Nephron (organoid): ENCODE results near the gene LPP.

Experiments used
- H3K27ac Mint-ChIP-seq, 3 experiments: 2 replicates each; pipeline ENCODE4 v1.8.0; 2020; ENCODE audit warnings: mixed read lengths in 3 of 3, mild to moderate bottlenecking in 2 of 3, moderate library complexity in 1 of 3
- H3K27me3 Mint-ChIP-seq: 2 replicates; pipeline ENCODE4 v1.8.0; 2021; ENCODE audit warnings: low read depth, mild to moderate bottlenecking, moderate library complexity, mixed read lengths
- H3K36me3 Mint-ChIP-seq: 2 replicates; pipeline ENCODE4 v1.8.0; 2020; ENCODE audit warnings: low read depth, mixed read lengths
- H3K4me1 Mint-ChIP-seq: 2 replicates; pipeline ENCODE4 v1.8.0; 2020; ENCODE audit warnings: mixed read lengths
- H3K4me3 Mint-ChIP-seq, 3 experiments: 2 replicates each; pipeline ENCODE4 v1.8.0; 2020; ENCODE audit warnings: mild to moderate bottlenecking in 3 of 3, mixed read lengths in 3 of 3, moderate library complexity in 2 of 3
- H3K9me3 Mint-ChIP-seq: 2 replicates; pipeline ENCODE4 v1.8.0; 2020; ENCODE audit warnings: mixed read lengths
- TF ChIP-seq, protein P1 (sequence below), 3 experiments: fragments of 200-600 bp; sonication (generic); IDR thresholded peaks; one replicate each; pipeline ENCODE4 v1.5.0; 2021; ENCODE audit warnings: antibody characterized with exemption in 3 of 3; ENCODE audit not compliant: unreplicated experiment in 3 of 3

LPP gene

DNA sequence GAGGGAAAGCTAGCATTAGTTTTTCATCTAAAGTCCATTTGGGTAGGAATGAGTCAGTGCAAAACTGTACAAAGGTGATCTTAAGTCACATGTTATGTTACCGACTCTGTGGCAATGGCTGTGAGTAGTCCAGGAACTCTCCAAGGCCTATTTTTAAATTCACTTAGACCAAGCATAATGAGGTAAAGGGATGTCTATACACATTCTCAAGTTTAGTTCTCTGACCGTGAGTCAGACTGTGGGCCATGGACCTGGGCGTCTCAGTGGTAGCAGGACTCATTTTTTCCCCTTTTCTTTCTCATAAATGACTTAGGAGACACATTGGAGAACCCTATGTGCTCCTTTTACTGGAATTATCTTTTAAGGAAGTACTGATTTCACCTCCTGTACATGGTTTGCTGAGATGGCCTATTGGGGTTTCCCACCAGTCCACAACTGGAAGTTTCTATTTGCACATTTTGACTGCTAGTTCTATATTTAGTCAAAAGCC, 529.1 kb downstream of the LPP start:
- no peaks in the 10 kb centered on the region for H3K27me3 Mint-ChIP-seq
- H3K9me3 Mint-ChIP-seq = no peaks in the 10 kb centered on the region
- H3K4me3 Mint-ChIP-seq = no peak overlapping the region
- no peak overlapping the region for H3K27ac Mint-ChIP-seq
- TF ChIP-seq, protein P1, sequence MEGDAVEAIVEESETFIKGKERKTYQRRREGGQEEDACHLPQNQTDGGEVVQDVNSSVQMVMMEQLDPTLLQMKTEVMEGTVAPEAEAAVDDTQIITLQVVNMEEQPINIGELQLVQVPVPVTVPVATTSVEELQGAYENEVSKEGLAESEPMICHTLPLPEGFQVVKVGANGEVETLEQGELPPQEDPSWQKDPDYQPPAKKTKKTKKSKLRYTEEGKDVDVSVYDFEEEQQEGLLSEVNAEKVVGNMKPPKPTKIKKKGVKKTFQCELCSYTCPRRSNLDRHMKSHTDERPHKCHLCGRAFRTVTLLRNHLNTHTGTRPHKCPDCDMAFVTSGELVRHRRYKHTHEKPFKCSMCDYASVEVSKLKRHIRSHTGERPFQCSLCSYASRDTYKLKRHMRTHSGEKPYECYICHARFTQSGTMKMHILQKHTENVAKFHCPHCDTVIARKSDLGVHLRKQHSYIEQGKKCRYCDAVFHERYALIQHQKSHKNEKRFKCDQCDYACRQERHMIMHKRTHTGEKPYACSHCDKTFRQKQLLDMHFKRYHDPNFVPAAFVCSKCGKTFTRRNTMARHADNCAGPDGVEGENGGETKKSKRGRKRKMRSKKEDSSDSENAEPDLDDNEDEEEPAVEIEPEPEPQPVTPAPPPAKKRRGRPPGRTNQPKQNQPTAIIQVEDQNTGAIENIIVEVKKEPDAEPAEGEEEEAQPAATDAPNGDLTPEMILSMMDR (IDR thresholded peaks at IDR 0.05; ENCODE audit: unreplicated experiment in 3 of 3) = no peak
- H3K36me3 Mint-ChIP-seq = no peaks in the 10 kb centered on the region
- H3K4me1 Mint-ChIP-seq = peaks cover 16% of the 10 kb centered on the region

DNA sequence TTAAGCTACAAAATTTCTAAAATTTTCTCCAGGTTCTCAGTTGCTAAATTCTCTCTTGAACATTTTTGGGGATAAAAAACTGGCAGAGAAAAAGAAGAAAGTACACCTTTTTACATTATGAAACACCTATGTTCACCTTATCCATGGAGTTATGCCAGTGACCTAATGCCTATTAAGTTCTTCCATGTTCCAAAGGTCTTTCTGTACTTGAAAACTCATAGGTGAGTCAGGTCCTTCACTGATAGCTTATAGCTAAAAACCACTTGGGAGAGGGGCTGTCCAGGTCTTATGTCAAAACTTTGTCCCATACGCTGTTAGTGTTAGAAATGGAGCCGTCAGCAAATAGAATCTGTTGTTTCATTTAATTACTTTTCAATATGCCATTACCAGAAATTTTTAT, 530.3 kb downstream of the LPP start:
- TF ChIP-seq, protein P1 (IDR thresholded peaks at IDR 0.05; ENCODE audit: unreplicated experiment in 3 of 3) = no peak
- Mint-ChIP-seq H3K36me3 (no peaks in the 10 kb centered on the region), H3K4me3 (no peak overlapping the region), H3K27ac (no peak overlapping the region), H3K4me1 (peaks cover 10% of the 10 kb centered on the region), H3K9me3 (no peaks in the 10 kb centered on the region), H3K27me3 (no peaks in the 10 kb centered on the region)

DNA sequence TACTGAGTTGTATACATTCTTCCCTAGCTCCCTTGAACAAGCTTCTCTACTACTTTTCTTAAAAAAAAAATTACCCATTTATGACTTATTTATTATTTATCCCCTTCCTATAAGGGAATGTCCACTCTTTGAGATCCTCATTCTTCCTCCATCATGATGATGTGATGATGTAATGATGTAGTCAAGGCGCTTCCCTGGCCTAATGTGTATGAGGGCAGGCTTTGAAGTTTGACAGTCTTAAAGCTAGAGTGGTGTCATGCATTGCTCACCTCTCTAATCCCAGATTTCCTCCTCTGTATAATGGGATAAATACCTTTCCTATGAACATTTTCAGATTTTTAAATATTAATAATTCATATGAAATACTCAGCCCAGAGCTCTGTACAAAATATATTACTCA, 531.8 kb downstream of the LPP start:
- Mint-ChIP-seq H3K4me1 (no peaks in the 10 kb centered on the region), H3K27me3 (no peaks in the 10 kb centered on the region), H3K4me3 (no peak overlapping the region), H3K9me3 (no peaks in the 10 kb centered on the region), H3K36me3 (no peaks in the 10 kb centered on the region), H3K27ac (no peak overlapping the region)
- TF ChIP-seq, protein P1 (IDR thresholded peaks at IDR 0.05; ENCODE audit: unreplicated experiment in 3 of 3) = no peak

DNA sequence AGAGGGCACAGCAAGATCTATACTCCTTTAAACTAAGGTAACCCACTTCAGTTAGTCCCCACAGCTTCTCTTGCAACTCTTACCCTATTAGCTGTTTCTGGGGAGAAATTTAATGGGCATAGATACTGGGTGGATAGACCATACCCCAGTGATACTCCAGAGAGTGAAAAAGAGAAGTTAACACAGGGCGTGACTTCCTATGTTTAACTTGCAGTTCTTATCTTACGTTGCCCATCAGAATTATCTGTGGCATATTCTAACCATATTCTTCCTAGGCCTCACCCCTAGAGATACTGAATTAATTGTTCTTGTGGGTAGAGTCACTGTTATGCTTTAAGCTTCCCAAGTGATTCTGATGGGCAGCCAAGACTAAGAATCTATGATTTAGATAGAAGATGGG, 532.4 kb downstream of the LPP start:
- TF ChIP-seq, protein P1 (IDR thresholded peaks at IDR 0.05; ENCODE audit: unreplicated experiment in 3 of 3) = no peak
- H3K27me3 Mint-ChIP-seq = no peaks in the 10 kb centered on the region
- no peak overlapping the region for H3K27ac Mint-ChIP-seq
- no peak overlapping the region for H3K4me3 Mint-ChIP-seq
- H3K36me3 Mint-ChIP-seq = no peaks in the 10 kb centered on the region
- H3K9me3 Mint-ChIP-seq = no peaks in the 10 kb centered on the region
- no peaks in the 10 kb centered on the region for H3K4me1 Mint-ChIP-seq

DNA sequence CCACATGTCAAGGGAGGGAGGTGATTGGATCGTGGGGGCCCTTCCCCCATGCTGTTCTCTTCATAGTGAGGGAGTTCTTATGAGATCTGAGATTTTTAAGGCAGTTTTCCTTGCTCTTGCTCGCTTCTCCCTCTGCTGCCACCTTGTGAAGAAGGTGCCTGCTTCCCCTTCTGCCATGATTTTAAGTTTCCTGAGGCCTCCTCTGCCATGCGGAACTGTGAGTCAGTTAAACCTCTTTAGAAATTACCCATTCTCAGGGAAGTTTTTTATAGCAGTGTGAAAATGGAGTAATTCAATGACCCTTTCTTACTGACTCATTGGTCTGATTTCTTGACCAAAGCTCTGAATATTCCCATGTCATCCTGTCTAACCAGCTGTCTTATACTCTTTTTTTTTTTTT, 533.4 kb downstream of the LPP start:
- Mint-ChIP-seq H3K36me3 (no peaks in the 10 kb centered on the region), H3K9me3 (no peaks in the 10 kb centered on the region), H3K27ac (no peak overlapping the region), H3K4me3 (no peak overlapping the region), H3K27me3 (no peaks in the 10 kb centered on the region), H3K4me1 (no peaks in the 10 kb centered on the region)
- TF ChIP-seq, protein P1 (IDR thresholded peaks at IDR 0.05; ENCODE audit: unreplicated experiment in 3 of 3) = no peak

DNA sequence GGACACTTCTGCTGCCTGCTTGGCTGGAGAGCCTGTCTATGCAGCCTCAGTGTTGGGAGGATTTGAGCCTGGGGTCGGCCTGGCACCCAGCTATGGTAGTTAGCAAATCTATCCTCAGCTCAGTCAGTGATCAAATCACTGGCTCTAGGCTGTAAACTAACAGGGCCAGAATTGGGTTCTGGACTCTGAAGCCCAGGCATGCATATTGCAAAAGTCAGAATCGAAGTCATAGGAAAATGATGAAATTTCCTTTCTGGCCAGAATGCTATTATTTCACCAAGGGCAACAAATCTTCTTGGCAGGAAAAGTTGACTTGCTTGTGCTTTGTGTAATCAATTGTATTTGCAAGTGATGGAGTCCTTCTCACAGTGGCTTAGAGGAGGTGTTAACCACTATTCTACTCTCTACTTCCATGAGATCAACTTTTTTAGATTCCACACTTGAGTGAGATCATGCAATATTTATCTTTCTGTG, 535.2 kb downstream of the LPP start:
- Mint-ChIP-seq H3K9me3 (no peaks in the 10 kb centered on the region), H3K36me3 (no peaks in the 10 kb centered on the region), H3K4me3 (no peak overlapping the region), H3K27ac (no peak overlapping the region), H3K4me1 (peaks cover 11% of the 10 kb centered on the region), H3K27me3 (no peaks in the 10 kb centered on the region)
- TF ChIP-seq, protein P1 (IDR thresholded peaks at IDR 0.05; ENCODE audit: unreplicated experiment in 3 of 3) = no peak
